Prostate gland (tissue), 2 donors: Measurements from ENCODE around the gene CEMIP. TPM values are rescaled to one million over a fixed set of nuclear protein-coding genes. Genes with fewer than 3 reads are reported as not detected.

Experiments used
- DNase-seq: peaks from one replicate; pipeline ENCODE4 v3.0.0-alpha.2; 2019; ENCODE audit warnings: low spot score
- H3K27ac ChIP-seq, 2 donors: fragments of 200-600 bp; sonication (generic); 2 replicates each; pipeline ENCODE4 v1.5.1; 2017 to 2019
- H3K27me3 ChIP-seq: fragments of 200-600 bp; sonication (generic); replicated peaks from 2 replicates; pipeline ENCODE4 v1.5.1; 2019; ENCODE audit not compliant: insufficient read depth
- H3K36me3 ChIP-seq, 2 donors: fragments of 200-600 bp; sonication (generic); 1 replicate in 1 of 2; 2 replicates in 1 of 2; pipeline versions ENCODE4 v1.5.1 to v1.8.1; 2017 to 2019
- H3K4me1 ChIP-seq: fragments of 200-600 bp; sonication (generic); replicated peaks from 2 replicates; pipeline ENCODE4 v1.5.1; 2019
- H3K4me3 ChIP-seq, 2 donors: fragments of 200-600 bp; sonication (generic); 2 replicates each; pipeline ENCODE4 v1.5.1; 2017 to 2019
- H3K9me3 ChIP-seq: fragments of 200-600 bp; sonication (generic); 2 replicates; pipeline ENCODE4 v1.5.1; 2017
- POLR2A ChIP-seq: fragments of 450-650 bp; IDR thresholded peaks from one replicate; pipeline ENCODE4 v1.6.1; 2016; ENCODE audit warnings: antibody characterized with exemption, mild to moderate bottlenecking
- POLR2AphosphoS5 ChIP-seq: sonication (generic); formaldehyde crosslinking; IDR thresholded peaks from one replicate; pipeline ENCODE4 v1.6.1; 2017; ENCODE audit warnings: antibody characterized with exemption
- WGBS: methylation state at CpG from one replicate; pipeline ENCODE4 v1.1.5; 2018; 5-methylcytosine and 5-hydroxymethylcytosine counted together
- intact Hi-C: fragments of 100-400 bp; cut with DNase I; formaldehyde crosslinking; loops from one replicate; pipeline ENCODE4 v1.14.2; 2022
- total RNA-seq, 2 donors: library from RNA; depleted of rRNA; stranded (reverse); fragments of >200 nt; gene quantifications; one replicate each; pipeline ENCODE4 v1.1.0, GENCODE V29; 2016
- TF ChIP-seq, protein P1 (sequence below), 4 experiments: fragments of 200-600 bp in 2 of 4; fragments of 450-650 bp in 2 of 4; sonication (generic) in 2 of 4; IDR thresholded peaks; 1 replicate in 3 of 4; 2 replicates in 1 of 4; pipeline ENCODE4 v1.5.1; 2016 to 2019; ENCODE audit warnings: antibody characterized with exemption in 4 of 4, mild to moderate bottlenecking in 2 of 4, moderate library complexity in 2 of 4

CEMIP gene
- total RNA-seq, 2 donors from 2014 or later = 1.6 to 13.5 TPM

DNA sequence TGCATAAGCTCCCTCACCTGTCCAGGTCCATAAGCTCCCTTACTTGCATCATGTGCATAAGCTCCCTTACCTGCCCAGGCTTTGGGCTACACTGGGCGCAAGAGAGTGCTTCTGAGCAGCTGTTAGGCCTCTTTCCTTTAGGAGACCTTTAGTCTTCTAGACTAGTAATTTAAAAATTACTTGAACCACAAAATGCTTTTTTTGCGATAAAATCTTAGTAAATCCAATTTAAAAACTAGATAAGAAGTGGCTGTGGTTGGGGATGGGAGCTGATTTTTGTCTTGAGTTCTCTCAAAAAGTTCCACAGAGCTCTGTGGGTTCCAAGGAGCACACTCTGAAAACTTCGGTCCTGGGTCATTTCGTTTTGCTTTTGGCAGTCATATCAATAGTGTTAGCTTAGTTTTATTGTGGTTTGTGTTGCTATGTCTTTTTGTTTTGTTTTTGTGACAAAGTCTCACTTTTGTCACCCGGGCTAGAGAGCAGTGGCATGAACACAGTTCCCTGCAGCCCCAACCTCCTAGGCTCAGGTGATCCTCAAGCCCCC is 6.7 kb downstream of the CEMIP start:
- intact Hi-C loops = no loop called here
- 93% methylated on average over 5 of the region's 5 CpGs for WGBS
- Histone ChIP-seq H3K36me3 (no peaks in the 10 kb centered on the region), H3K9me3 (no peaks in the 10 kb centered on the region), H3K27ac (no peak overlapping the region), H3K4me1 (no peaks in the 10 kb centered on the region), H3K4me3 (no peak overlapping the region), H3K27me3 (no peaks in the 10 kb centered on the region)
- no peak for DNase-seq
- TF ChIP-seq POLR2AphosphoS5 (no peak), POLR2A (no peak)
- TF ChIP-seq, protein P1, sequence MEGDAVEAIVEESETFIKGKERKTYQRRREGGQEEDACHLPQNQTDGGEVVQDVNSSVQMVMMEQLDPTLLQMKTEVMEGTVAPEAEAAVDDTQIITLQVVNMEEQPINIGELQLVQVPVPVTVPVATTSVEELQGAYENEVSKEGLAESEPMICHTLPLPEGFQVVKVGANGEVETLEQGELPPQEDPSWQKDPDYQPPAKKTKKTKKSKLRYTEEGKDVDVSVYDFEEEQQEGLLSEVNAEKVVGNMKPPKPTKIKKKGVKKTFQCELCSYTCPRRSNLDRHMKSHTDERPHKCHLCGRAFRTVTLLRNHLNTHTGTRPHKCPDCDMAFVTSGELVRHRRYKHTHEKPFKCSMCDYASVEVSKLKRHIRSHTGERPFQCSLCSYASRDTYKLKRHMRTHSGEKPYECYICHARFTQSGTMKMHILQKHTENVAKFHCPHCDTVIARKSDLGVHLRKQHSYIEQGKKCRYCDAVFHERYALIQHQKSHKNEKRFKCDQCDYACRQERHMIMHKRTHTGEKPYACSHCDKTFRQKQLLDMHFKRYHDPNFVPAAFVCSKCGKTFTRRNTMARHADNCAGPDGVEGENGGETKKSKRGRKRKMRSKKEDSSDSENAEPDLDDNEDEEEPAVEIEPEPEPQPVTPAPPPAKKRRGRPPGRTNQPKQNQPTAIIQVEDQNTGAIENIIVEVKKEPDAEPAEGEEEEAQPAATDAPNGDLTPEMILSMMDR (IDR thresholded peaks at IDR 0.05) = no peak

DNA sequence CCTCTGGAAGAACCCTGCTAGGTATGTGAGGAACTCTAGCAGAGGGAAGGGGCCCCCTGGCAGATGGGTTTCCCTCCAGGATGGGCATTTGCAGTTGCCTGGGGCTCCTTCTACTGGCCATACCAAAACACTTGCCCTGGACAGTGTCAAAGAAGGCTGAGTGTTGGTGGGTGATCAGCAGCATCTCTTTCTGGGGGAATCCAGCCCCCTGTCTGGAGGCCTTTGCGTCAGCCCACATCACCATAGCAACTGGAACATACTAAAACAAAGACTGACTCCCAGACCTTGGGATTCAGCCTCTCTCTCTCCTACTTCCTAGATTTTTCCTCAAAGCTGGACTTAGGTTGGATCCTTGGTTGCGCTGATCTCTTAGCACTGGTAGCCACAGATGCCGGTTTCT is 8.1 kb downstream of the CEMIP start:
- Histone ChIP-seq H3K36me3 (no peaks in the 10 kb centered on the region), H3K27me3 (no peaks in the 10 kb centered on the region), H3K27ac (no peak overlapping the region), H3K4me3 (no peak overlapping the region), H3K9me3 (no peaks in the 10 kb centered on the region), H3K4me1 (no peaks in the 10 kb centered on the region)
- 91% methylated on average over 3 of the region's 3 CpGs for WGBS
- TF ChIP-seq, protein P1 (IDR thresholded peaks at IDR 0.05) = no peak
- no peak for TF ChIP-seq POLR2AphosphoS5
- TF ChIP-seq POLR2A = no peak
- no peak for DNase-seq
- intact Hi-C loops = no loop called here

DNA sequence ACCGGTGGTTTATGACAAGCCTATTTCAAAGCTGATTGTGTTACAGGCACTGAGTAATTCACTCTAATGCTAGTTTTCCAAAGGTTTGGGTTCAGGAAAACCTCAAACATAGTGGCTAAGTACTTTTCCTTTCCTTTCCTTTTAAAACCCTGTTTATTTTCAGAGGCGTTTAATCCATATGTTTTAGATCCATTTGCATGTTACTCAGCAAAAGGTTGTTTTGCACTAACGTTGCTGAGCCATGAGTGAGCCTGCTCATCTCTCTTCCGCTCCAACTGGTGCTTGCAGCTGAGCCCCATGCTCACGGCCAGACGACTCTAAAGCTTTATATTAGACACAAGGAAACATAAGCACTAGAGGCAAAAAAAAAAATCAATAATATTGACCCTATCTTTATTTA is 9.4 kb downstream of the CEMIP start:
- H3K27ac ChIP-seq = no peak overlapping the region
- no peaks in the 10 kb centered on the region for H3K4me1 ChIP-seq
- H3K4me3 ChIP-seq = no peak overlapping the region
- intact Hi-C loops = no loop called here
- no peaks in the 10 kb centered on the region for H3K9me3 ChIP-seq
- no peaks in the 10 kb centered on the region for H3K27me3 ChIP-seq
- WGBS = 78% methylated on average over 6 of the region's 6 CpGs
- TF ChIP-seq POLR2A = no peak
- TF ChIP-seq, protein P1 (IDR thresholded peaks at IDR 0.05) = no peak
- no peaks in the 10 kb centered on the region for H3K36me3 ChIP-seq
- no peak for DNase-seq

DNA sequence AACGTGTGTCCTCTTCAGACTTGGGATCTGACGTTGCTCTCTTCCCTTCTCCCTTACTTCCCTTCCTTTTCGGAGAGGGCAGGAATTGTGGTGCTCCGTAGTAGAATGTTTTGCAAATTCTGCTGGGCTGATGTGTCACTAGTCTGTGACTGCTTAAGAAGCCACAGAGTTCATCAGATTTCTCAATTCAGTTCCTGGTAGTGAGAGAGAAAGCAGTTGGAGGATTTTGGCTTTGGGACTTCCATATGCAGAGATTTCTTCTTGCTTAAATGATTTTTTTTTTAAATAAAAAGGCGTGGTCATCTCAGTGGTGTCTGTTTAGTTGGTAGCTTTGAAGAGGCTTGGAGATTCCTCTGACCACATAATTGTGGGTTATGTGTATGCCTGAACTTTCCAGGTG is 10.1 kb downstream of the CEMIP start:
- Histone ChIP-seq H3K27me3 (no peaks in the 10 kb centered on the region), H3K4me3 (no peak overlapping the region), H3K9me3 (no peaks in the 10 kb centered on the region), H3K27ac (no peak overlapping the region), H3K36me3 (no peaks in the 10 kb centered on the region), H3K4me1 (no peaks in the 10 kb centered on the region)
- no peak for DNase-seq
- 76% methylated on average over 5 of the region's 5 CpGs for WGBS
- TF ChIP-seq POLR2A (no peak), POLR2AphosphoS5 (no peak)
- TF ChIP-seq, protein P1 (IDR thresholded peaks at IDR 0.05) = no peak
- intact Hi-C loops = no loop called here

DNA sequence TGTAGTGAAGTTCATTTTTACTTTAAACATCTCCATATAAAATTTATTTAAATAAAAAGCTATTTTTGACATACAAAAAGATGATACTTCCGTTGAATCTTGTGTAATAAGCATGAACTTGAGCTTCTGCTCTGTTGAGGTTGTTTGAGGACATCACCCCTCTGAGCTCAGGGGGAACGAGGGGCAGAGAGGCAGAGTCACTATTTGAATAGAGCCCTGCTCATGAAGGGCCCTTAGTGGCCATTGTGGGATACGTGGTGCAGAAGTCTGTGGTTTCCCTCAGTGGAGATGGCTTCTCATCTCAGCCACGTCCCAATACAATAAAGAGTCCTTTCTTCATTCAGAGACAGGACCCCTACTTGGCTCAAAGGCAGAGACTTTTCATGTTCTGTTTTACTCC is 10.6 kb downstream of the CEMIP start:
- no peaks in the 10 kb centered on the region for H3K27me3 ChIP-seq
- TF ChIP-seq POLR2A (no peak), POLR2AphosphoS5 (no peak)
- TF ChIP-seq, protein P1 (IDR thresholded peaks at IDR 0.05) = no peak
- no peaks in the 10 kb centered on the region for H3K4me1 ChIP-seq
- no peak overlapping the region for H3K27ac ChIP-seq
- 78% methylated on average over 4 of the region's 4 CpGs for WGBS
- intact Hi-C loops = no loop called here
- no peak overlapping the region for H3K4me3 ChIP-seq
- no peaks in the 10 kb centered on the region for H3K36me3 ChIP-seq
- no peaks in the 10 kb centered on the region for H3K9me3 ChIP-seq
- no peak for DNase-seq
